ENCODE data around the gene ZFHX3. TPM values are rescaled to one million over a fixed set of nuclear protein-coding genes. Genes with fewer than 3 reads are reported as not detected.

ZFHX3 gene
- polyA plus RNA-seq, 1 donor (not counting 4 experiments of a cell fraction or from before 2014, with no cell fraction given): 1.2 TPM

DNA sequence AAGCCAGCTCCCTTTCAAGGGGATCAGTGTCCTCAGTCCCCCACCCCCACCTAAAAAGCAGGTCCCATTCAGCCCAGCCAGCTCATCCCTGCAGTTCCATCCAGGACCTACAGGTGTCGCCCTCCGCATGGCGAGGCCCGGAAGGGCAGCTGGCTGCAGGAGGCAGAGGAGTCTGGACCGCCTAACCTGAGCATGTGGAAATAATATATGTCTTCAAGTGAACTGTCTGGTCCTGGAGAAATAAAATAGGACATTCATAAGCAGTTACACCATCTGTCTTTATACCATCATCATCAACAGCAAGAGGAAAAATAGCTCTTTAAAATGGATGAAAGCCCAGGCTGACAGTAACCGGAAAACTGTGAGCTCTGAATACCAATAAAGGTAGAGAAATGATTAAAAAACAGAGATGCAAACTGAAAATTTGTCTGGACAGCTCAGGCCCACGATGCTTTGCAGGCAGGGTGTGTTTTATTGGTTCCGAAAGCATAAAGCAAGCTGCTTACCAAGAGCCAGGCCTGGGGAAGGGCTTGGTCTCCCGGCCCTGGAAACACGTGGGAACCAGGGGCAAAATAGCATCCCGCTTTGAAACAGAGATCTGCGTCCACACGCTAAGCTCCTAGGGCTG, 215.2 kb downstream of the ZFHX3 start:
- DNase-seq (ENCODE audit: low read depth, low spot score): peak; percentile 23
- FAIRE-seq: no peak

DNA sequence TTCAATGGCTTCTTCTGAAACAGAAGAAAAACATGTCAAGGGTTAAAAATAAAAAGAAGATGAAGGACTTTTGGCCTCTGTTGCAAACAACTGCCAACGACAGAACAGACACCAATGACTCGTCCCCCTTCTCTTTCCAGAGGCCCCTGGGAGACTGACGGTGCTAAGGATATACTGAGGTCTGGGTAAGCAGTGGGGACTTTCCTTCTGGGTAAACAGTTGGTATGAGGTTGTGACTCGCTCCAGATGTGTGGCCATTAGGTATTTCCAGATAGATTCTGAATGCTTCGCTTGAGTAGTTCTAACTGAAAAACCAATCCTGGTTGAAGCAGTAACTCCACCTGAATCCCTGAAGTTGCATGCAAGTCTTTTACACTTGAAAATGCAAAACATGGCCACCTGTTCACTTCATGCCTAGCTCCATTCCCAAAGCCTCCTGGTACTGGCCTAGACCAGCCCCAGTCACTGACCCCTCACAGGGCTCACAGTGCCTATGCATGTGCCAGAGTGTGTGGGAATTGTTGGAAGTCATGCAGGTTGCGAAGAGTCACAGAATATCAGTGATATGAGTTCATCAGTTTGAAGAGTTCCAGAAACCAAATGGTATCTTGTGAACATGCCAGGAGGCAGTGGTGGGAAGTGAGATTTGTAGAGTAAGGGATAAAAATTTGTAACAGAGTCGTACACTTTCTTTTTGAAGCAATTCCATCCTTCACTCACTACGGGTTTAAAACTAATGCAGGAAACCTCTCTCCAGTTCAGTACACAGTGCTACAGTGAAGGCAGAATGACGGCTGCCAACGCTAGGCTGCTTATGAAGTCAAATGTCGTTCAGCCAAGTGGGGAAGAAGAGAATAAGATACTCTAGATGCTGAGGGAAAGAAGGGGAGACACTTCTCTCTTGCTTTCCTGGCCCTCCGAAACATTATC, 217.8 kb downstream of the ZFHX3 start:
- Histone ChIP-seq H4K20me1 (ENCODE audit: control insufficient read depth, extremely low read depth, insufficient read depth, low read length) (no peaks in the 10 kb centered on the region), H3K4me3 (ENCODE audit: control insufficient read depth in 2 of 3, extremely low read depth in 1 of 3, insufficient read depth in 2 of 3, low read depth in 1 of 3, low read length in 3 of 3) (no peak overlapping the region), H3K79me2 (ENCODE audit: control insufficient read depth, insufficient read depth, low read length) (no peaks in the 10 kb centered on the region), H3K9me1 (ENCODE audit: control insufficient read depth, extremely low read depth, insufficient read depth, low read length) (no peaks in the 10 kb centered on the region), H3K9me3 (ENCODE audit: control insufficient read depth, low read depth, low read length) (no peaks in the 10 kb centered on the region), H2AFZ (ENCODE audit: control insufficient read depth, low read length) (no peak overlapping the region), H3K36me3 (ENCODE audit: control insufficient read depth in 2 of 2, extremely low read depth in 1 of 2, insufficient read depth in 2 of 2, low read length in 2 of 2) (peaks cover 0 to 1% of the 10 kb centered on the region in 2 experiments), H3K27ac (ENCODE audit: control insufficient read depth, insufficient read depth, low read length) (no peak overlapping the region), H3K4me1 (ENCODE audit: control insufficient read depth, extremely low read depth, insufficient read depth, low read length) (no peaks in the 10 kb centered on the region), H3K27me3 (ENCODE audit: control insufficient read depth, extremely low read depth, insufficient read depth, low read length) (no peaks in the 10 kb centered on the region), H3K9ac (ENCODE audit: control insufficient read depth, extremely low read depth, insufficient read depth, low read length) (no peak overlapping the region), H3K4me2 (ENCODE audit: control insufficient read depth, extremely low read depth, insufficient read depth, low read depth, low read length) (no peak overlapping the region)
- DNase-seq (ENCODE audit: low read depth, low spot score) (no peak), FAIRE-seq (no peak)
- TF ChIP-seq, protein P1, sequence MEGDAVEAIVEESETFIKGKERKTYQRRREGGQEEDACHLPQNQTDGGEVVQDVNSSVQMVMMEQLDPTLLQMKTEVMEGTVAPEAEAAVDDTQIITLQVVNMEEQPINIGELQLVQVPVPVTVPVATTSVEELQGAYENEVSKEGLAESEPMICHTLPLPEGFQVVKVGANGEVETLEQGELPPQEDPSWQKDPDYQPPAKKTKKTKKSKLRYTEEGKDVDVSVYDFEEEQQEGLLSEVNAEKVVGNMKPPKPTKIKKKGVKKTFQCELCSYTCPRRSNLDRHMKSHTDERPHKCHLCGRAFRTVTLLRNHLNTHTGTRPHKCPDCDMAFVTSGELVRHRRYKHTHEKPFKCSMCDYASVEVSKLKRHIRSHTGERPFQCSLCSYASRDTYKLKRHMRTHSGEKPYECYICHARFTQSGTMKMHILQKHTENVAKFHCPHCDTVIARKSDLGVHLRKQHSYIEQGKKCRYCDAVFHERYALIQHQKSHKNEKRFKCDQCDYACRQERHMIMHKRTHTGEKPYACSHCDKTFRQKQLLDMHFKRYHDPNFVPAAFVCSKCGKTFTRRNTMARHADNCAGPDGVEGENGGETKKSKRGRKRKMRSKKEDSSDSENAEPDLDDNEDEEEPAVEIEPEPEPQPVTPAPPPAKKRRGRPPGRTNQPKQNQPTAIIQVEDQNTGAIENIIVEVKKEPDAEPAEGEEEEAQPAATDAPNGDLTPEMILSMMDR (optimal IDR thresholded peaks at IDR 0.05 in 1 of 3, IDR thresholded peaks at IDR 0.05 in 1 of 3, conservative IDR thresholded peaks at IDR 0.05 in 1 of 3; ENCODE audit: extremely low read depth in 1 of 3, insufficient read depth in 2 of 3, low read length in 3 of 3): no peak
- TF ChIP-seq EZH2 (IDR thresholded peaks at IDR 0.05; ENCODE audit: low read length): no peak
- dilution Hi-C loops (cut with MboI; ENCODE audit: extremely low pct_ligation_motif_present, low sequenced_read_pairs): no loop called here

More for the DNA sequence above, 215.2 kb downstream of the ZFHX3 start:
- Histone ChIP-seq H3K9me1 (ENCODE audit: control insufficient read depth, extremely low read depth, insufficient read depth, low read length) (no peaks in the 10 kb centered on the region), H3K79me2 (ENCODE audit: control insufficient read depth, insufficient read depth, low read length) (no peaks in the 10 kb centered on the region), H3K27ac (ENCODE audit: control insufficient read depth, insufficient read depth, low read length) (no peak overlapping the region), H3K4me1 (ENCODE audit: control insufficient read depth, extremely low read depth, insufficient read depth, low read length) (no peaks in the 10 kb centered on the region), H2AFZ (ENCODE audit: control insufficient read depth, low read length) (no peak overlapping the region), H3K4me2 (ENCODE audit: control insufficient read depth, extremely low read depth, insufficient read depth, low read depth, low read length) (no peak overlapping the region), H3K36me3 (ENCODE audit: control insufficient read depth in 2 of 2, extremely low read depth in 1 of 2, insufficient read depth in 2 of 2, low read length in 2 of 2) (peaks cover 0 to 1% of the 10 kb centered on the region in 2 experiments), H3K4me3 (ENCODE audit: control insufficient read depth in 2 of 3, extremely low read depth in 1 of 3, insufficient read depth in 2 of 3, low read depth in 1 of 3, low read length in 3 of 3) (no peak overlapping the region), H3K27me3 (ENCODE audit: control insufficient read depth, extremely low read depth, insufficient read depth, low read length) (no peaks in the 10 kb centered on the region), H3K9ac (ENCODE audit: control insufficient read depth, extremely low read depth, insufficient read depth, low read length) (no peak overlapping the region), H3K9me3 (ENCODE audit: control insufficient read depth, low read depth, low read length) (no peaks in the 10 kb centered on the region), H4K20me1 (ENCODE audit: control insufficient read depth, extremely low read depth, insufficient read depth, low read length) (no peaks in the 10 kb centered on the region)
- TF ChIP-seq, protein P1 (optimal IDR thresholded peaks at IDR 0.05 in 1 of 3, IDR thresholded peaks at IDR 0.05 in 1 of 3, conservative IDR thresholded peaks at IDR 0.05 in 1 of 3; ENCODE audit: extremely low read depth in 1 of 3, insufficient read depth in 2 of 3, low read length in 3 of 3): peak; percentile 97 to 99 (median 99)
- no peak for TF ChIP-seq EZH2 (IDR thresholded peaks at IDR 0.05; ENCODE audit: low read length)
- dilution Hi-C loops (cut with MboI; ENCODE audit: extremely low pct_ligation_motif_present, low sequenced_read_pairs): no loop called here
